HepG2 (cell line): ENCODE results near the gene NUAK2. TPM values are rescaled to one million over a fixed set of nuclear protein-coding genes. Genes with fewer than 3 reads are reported as not detected.
A peak's percentile ranks its signal among the peaks of the same experiment; 100 is the strongest.

Source experiments
- AKAP8 ChIP-seq: sonication (generic); formaldehyde crosslinking; IDR thresholded peaks from 2 replicates; pipeline ENCODE4 v1.5.1; 2020; ENCODE audit warnings: mild to moderate bottlenecking, missing genetic modification reagents
- ERF ChIP-seq: IDR thresholded peaks from 2 replicates; pipeline ENCODE4 v1.6.1; 2018; ENCODE audit warnings: missing biosample characterization, missing genetic modification reagents
- FOXK1 ChIP-seq: sonication (generic); formaldehyde crosslinking; IDR thresholded peaks from 2 replicates; pipeline ENCODE4 v1.4.0; 2020; ENCODE audit warnings: low read depth, missing genetic modification reagents, borderline replicate concordance
- GMEB1 ChIP-seq: sonication (generic); formaldehyde crosslinking; IDR thresholded peaks from 2 replicates; pipeline ENCODE4 v1.5.1; 2020; ENCODE audit warnings: missing genetic modification reagents, mild to moderate bottlenecking, borderline replicate concordance
- GTF2F1 ChIP-seq: fragments of 150-350 bp; IDR thresholded peaks from 2 replicates; pipeline ENCODE4 v1.6.1; 2014; ENCODE audit warnings: low read length
- SNAPC4 ChIP-seq: sonication (generic); formaldehyde crosslinking; IDR thresholded peaks from 2 replicates; pipeline ENCODE4 v1.4.0; 2020; ENCODE audit warnings: mild to moderate bottlenecking, missing genetic modification reagents
- ZC3H4 ChIP-seq: sonication (generic); formaldehyde crosslinking; IDR thresholded peaks from 2 replicates; pipeline ENCODE4 v1.4.0; 2020; ENCODE audit warnings: missing genetic modification reagents, borderline replicate concordance
- ZNF230 ChIP-seq: sonication (generic); formaldehyde crosslinking; IDR thresholded peaks from 2 replicates; pipeline ENCODE4 v1.4.0; 2020; ENCODE audit warnings: mild to moderate bottlenecking, missing genetic modification reagents
- ZNF264 ChIP-seq: sonication (generic); formaldehyde crosslinking; IDR thresholded peaks from 2 replicates; pipeline ENCODE4 v1.4.0; 2020; ENCODE audit warnings: missing genetic modification reagents
- ZNF460 ChIP-seq: sonication (generic); formaldehyde crosslinking; IDR thresholded peaks from 2 replicates; pipeline ENCODE4 v1.5.1; 2020; ENCODE audit warnings: missing genetic modification reagents, mild to moderate bottlenecking, borderline replicate concordance
- ZNF597 ChIP-seq: sonication (generic); formaldehyde crosslinking; IDR thresholded peaks from 2 replicates; pipeline ENCODE4 v1.5.0; 2020; ENCODE audit warnings: missing genetic modification reagents
- ZNF781 ChIP-seq: sonication (generic); formaldehyde crosslinking; IDR thresholded peaks from 2 replicates; pipeline ENCODE4 v1.5.1; 2020; ENCODE audit warnings: borderline replicate concordance, mild to moderate bottlenecking, missing genetic modification reagents; ENCODE audit errors: not compliant biosample characterization
- polyA plus RNA-seq, 8 experiments: library from polyadenylated mRNA; depleted of rRNA in 3 of 8; stranded (reverse) in 7 of 8; unstranded in 1 of 8; fragments of >200 nt; fragmentation: Illumina TruSeq in 4 of 8; extraction: Trizol in 4 of 8; gene quantifications; 2 replicates each; pipeline versions ENCODE4 v1.2.1 to v1.2.3, GENCODE V29; 2011 to 2016; ENCODE audit warnings: low read depth in 4 of 8, missing spikeins in 1 of 8, mixed read lengths in 1 of 8; ENCODE audit not compliant: insufficient read depth in 1 of 8
- total RNA-seq, 5 experiments: library from RNA; depleted of rRNA; stranded (reverse); fragments of >200 nt; fragmentation: Illumina TruSeq; extraction: Trizol; gene quantifications; 2 replicates each; pipeline ENCODE4 v1.2.3, GENCODE V29; 2016; ENCODE audit warnings: low read depth in 1 of 5
- TF ChIP-seq, protein P1 (sequence below): sonication (generic); formaldehyde crosslinking; IDR thresholded peaks from 2 replicates; pipeline ENCODE4 v1.4.0; 2020; ENCODE audit warnings: mild to moderate bottlenecking, missing genetic modification reagents
- TF ChIP-seq, protein P2 (sequence below): IDR thresholded peaks from 2 replicates; pipeline ENCODE4 v1.6.1; 2018; ENCODE audit warnings: missing genetic modification reagents, mild to moderate bottlenecking, missing compliant biosample characterization
- TF ChIP-seq, protein P3 (sequence below): IDR thresholded peaks from 2 replicates; pipeline ENCODE4 v1.6.1; 2016; ENCODE audit warnings: low read depth

The NUAK2 gene
- total and polyA plus RNA-seq, 2 of the 13 experiments (the other 11 are each of a cell fraction or from before 2014, with no cell fraction given): 0.75 to 1.1 TPM

DNA sequence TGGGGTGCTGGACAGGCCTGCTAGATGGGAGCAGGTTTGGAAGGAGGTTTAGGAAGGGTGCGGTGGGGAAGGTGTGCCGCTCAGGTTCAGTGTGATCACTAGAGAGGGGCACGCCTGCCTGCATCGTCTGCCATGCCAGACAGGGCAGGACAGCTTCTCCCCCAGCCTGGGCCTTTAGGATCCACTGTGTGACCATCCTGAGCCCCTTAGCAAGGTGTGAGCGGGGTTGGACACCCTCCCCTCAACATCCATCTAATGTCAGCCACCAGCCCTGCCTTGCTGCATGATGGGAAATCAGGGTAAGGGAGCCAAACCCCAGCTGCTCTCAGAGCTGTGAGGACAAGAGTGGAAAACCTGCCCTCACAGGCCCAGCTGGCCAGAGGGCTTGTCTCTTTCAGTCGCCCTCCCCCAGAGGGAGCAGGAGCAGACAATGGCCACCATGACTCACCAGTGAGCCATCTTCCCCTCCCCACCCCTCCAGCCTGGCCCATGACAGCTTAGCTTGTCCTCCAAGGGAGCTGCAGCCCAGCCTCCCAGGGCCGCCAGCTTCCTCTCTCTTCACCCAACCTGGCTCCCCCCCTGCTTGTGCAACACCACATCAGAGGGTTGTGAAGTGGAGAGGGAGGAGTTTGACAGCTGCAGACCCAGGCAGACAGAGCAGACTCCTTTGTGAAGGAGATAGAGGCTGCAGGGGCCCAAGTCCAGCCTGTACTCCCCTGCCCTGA, 37.0 kb downstream of the NUAK2 start (continued):
- TF ChIP-seq, protein P1, sequence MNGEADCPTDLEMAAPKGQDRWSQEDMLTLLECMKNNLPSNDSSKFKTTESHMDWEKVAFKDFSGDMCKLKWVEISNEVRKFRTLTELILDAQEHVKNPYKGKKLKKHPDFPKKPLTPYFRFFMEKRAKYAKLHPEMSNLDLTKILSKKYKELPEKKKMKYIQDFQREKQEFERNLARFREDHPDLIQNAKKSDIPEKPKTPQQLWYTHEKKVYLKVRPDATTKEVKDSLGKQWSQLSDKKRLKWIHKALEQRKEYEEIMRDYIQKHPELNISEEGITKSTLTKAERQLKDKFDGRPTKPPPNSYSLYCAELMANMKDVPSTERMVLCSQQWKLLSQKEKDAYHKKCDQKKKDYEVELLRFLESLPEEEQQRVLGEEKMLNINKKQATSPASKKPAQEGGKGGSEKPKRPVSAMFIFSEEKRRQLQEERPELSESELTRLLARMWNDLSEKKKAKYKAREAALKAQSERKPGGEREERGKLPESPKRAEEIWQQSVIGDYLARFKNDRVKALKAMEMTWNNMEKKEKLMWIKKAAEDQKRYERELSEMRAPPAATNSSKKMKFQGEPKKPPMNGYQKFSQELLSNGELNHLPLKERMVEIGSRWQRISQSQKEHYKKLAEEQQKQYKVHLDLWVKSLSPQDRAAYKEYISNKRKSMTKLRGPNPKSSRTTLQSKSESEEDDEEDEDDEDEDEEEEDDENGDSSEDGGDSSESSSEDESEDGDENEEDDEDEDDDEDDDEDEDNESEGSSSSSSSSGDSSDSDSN (CRISPR knock-in tag): peak; percentile 80
- no peak for TF ChIP-seq ZNF460 (CRISPR knock-in tag)
- no peak for TF ChIP-seq ERF
- TF ChIP-seq, protein P2, sequence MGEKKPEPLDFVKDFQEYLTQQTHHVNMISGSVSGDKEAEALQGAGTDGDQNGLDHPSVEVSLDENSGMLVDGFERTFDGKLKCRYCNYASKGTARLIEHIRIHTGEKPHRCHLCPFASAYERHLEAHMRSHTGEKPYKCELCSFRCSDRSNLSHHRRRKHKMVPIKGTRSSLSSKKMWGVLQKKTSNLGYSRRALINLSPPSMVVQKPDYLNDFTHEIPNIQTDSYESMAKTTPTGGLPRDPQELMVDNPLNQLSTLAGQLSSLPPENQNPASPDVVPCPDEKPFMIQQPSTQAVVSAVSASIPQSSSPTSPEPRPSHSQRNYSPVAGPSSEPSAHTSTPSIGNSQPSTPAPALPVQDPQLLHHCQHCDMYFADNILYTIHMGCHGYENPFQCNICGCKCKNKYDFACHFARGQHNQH (CRISPR knock-in tag): no peak
- TF ChIP-seq AKAP8 (CRISPR knock-in tag): 0 out of 2 replicates have a peak, but pooled peaks have one; percentile 43
- TF ChIP-seq GTF2F1: no peak
- no peak for TF ChIP-seq ZNF264 (CRISPR knock-in tag)
- TF ChIP-seq ZC3H4 (CRISPR knock-in tag): no peak
- TF ChIP-seq, protein P3, sequence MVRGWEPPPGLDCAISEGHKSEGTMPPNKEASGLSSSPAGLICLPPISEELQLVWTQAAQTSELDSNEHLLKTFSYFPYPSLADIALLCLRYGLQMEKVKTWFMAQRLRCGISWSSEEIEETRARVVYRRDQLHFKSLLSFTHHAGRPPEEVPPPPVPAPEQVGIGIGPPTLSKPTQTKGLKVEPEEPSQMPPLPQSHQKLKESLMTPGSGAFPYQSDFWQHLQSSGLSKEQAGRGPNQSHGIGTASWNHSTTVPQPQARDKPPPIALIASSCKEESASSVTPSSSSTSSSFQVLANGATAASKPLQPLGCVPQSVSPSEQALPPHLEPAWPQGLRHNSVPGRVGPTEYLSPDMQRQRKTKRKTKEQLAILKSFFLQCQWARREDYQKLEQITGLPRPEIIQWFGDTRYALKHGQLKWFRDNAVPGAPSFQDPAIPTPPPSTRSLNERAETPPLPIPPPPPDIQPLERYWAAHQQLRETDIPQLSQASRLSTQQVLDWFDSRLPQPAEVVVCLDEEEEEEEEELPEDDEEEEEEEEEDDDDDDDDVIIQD: 0 out of 2 replicates have a peak, but pooled peaks have one; percentile 41
- peak; percentile 74 for TF ChIP-seq ZNF781 (CRISPR knock-in tag)
- TF ChIP-seq ZNF597: no peak
- no peak for TF ChIP-seq SNAPC4 (CRISPR knock-in tag)
- TF ChIP-seq ZNF230: 0 out of 2 replicates have a peak, but pooled peaks have one; percentile 44
- no peak; the same call in 1 of the 2 replicates for TF ChIP-seq GMEB1
- no peak for TF ChIP-seq FOXK1 (CRISPR knock-in tag)
